Embryonic facial prominence (tissue), 1 donor: ENCODE measurements around the gene MSH5.

ENCODE experiments used
- DNase-seq: peaks from one replicate; pipeline ENCODE4 v3.0.0-alpha.2; 2016; ENCODE audit errors: extremely low spot score

MSH5 gene

DNA sequence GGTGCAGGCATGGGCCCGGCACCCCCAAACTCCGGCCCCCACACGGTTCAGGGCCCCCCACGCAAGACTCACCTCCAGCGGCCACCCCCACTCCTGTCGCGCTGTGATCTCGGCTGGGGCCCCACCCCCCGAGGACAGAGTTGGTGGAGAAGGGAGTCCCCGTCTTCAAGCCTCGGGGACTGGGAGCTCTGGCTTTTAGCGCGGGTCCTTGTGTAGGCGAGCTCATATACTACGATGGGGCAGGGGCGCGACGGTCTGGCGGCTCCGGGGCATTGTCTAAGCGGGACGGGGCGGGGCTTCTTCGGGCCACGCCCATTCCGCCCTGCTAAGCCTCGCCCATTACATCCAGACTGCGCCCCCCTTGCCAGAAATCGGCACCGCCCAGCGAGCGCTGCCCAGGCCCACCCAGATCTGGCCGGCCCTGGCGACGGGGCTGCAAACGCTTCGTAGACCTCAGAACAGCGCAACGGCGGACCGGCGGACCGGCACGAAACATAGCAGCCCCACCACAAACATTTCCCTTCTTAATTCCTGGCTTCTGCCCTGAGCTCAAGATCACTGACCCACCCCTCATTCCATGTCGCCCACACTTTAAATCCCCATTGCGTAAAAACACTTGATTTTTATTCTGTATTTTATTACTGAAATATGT, 9.7 kb upstream of the MSH5 start:
- DNase-seq = peak; percentile 79

DNA sequence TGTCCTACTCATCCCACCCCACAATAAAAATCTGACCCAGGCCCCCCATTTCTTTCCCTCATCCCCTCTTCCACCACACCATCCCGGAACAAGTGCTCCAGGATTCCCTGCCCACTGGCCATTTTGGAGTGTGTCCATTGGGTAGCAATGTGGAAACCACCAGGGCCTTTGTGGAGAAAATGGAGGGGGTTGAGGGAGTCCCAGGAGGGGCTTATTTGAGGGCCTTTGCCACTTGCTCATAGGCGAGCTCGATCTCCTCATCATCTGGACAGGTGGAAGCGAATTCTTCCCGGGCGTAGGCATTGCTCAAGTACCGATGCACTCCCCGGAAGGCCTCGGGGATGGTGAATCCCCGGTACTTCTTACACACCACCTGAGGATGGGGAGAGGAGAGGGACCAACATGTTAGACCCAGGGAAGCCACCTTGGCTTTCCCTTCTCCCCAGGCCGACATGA, 9.1 kb upstream of the MSH5 start:
- no peak for DNase-seq

DNA sequence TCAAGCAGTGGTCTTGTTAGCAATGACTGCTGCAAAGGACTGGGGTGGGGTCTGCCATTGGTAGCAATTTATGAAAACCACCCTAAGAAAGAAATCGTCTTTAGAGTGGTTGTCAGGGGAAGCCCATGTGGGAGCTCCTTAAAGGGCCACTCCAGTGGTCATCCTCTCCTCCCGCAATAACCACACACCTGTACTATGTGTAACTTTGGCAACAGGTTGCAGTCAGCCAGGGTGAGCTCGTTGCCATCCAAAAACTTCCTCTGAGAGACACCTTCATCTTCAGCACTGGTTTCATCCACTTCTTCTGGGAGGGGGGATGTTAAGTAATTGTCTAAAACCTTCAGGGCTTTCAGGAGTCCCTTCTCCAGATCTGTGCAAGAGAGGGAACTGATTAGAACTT, 7.8 kb upstream of the MSH5 start:
- DNase-seq = no peak

DNA sequence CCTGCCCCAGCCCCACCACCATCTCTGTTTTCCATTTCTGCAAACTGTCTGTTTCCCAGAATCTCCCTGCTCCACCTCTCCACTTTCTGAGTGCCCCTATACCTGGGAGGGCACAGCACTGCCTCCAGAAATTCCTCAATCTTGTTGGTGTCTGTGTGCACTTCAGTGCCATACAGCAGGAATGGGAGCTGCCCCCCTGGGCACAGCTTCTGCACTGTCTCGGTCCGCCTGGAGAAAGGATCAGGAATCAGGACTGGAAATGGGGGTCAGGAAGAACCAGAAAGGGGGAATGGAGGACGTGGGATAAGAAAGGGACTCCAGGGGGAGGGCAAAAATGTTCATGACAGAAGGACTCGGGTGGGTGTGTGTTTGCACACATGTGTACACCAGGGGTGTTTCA, 6.1 kb upstream of the MSH5 start:
- DNase-seq = no peak

DNA sequence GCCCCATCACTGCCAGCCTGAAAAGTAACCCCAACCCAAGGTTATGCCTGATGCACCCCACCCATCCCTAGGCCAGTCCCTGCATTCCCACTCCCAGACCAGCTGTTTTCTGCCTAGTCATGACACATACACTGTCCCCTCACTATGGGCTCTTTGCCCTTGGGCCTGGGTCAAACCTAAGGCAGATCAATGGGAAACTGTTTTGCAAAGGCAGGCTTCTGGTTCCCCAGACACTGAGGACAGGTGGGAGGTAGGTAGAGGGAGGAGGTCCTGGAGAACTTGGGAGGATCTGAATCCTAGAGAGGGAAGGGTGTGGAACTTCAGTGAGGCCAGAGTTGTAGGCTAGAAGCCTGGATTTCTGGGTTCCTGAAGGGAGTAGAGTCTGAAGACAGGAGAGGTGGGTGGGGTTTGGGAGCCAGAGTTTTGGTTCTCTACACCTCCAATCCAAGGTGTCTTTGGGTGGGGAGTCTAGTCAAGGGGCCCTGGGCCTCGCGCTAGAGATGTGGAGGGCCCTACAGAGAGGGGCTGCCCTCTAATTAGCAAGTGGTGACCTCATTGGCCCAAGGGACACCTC, 5.5 kb upstream of the MSH5 start:
- DNase-seq = no peak

DNA sequence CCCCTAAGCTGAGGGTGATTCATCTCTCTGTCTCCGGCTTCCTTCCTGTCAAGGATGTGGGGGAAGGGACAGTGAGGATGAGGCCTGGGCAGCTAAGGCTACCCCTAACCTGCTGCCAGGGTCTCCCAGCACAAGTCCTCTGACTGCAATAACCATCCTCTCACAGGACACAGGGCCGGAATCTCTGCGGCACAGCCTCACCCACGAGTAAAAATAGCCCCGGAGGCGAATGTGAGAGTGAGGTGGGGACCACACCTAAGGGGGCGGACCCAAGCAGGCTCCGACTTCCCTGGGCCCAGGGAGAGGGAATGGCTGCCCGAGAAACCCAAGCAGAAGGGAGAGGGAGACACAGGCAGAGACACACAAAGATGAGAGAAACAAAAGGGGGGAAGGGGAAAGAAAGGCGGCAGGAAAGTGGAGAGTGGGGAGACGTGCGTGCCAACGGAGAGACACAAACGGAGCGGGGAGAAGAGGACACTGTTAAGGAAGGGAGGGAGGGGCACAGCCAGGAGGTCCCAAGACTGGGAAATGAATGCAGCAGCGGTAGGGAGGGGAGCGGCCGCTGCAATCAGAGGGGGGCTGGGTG, 4.9 kb upstream of the MSH5 start:
- no peak for DNase-seq

DNA sequence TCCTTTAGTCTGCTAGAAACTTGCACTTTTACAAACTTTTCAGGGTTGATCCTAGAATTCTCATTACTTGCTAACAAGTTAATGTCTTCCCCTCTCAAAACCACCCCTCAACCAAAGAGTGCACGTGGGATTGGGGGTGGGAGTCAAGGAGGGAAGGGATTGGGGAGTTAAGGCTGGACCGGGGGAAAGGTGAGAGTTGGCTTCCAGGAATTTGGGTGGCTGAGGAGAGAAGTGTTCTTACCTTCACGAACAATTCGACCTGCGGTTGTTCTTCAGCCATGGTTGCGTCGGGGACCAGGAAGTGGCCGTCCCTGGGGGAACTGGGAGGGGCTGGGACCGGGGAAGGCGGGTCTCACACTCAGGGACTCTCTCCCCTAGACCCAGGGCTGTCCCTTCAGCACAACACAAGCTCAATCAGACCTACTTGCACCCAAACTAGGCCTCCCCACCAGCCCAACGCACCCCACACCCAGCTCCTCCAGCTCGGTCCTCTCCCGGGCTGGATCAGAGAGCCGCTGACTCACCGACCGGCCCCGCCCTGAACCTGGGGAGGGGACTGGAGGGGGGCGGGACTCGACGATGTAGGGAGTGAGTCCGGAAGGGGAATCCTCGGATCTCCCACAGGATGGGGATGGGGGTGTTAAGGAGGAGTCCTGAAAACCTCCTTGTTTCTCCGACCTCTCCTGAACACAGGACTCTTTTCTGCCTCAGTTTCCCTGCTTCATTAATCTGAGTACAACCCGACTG, 3.6 kb upstream of the MSH5 start, which contains the start of gene CLIC1:
Gene CLIC1, minus strand, starts transcription at position 510 of the 747 bp plus-strand sequence. Its CDS starts 230 bp downstream, at position 280.
- DNase-seq = peak; percentile 78

DNA sequence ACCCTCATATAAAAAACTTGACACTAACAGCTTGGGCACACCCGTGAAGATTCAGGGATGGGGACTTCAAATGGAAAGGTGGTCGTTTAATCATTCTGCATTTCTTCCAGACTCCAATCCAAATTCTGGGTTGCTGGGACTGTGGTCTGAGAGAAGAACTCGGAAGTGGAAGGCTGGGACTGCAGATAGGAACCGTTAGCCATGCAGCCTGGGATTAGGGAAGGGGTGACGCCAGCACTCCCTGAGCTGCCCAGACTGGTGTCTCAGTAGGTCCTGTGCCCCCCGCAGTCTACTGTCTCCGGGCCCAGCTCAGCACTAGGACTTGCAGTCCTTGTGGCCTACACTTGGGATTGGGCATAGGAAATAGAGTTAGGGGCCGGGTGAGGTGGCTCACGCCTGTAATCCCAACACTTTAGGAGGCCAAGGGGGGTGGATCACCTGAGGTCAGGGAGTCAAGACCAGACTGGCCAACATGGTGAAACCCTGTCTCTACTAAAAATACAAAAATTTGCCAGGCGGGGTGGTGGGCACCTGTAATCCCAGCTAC, 3.0 kb upstream of the MSH5 start:
- no peak for DNase-seq

DNA sequence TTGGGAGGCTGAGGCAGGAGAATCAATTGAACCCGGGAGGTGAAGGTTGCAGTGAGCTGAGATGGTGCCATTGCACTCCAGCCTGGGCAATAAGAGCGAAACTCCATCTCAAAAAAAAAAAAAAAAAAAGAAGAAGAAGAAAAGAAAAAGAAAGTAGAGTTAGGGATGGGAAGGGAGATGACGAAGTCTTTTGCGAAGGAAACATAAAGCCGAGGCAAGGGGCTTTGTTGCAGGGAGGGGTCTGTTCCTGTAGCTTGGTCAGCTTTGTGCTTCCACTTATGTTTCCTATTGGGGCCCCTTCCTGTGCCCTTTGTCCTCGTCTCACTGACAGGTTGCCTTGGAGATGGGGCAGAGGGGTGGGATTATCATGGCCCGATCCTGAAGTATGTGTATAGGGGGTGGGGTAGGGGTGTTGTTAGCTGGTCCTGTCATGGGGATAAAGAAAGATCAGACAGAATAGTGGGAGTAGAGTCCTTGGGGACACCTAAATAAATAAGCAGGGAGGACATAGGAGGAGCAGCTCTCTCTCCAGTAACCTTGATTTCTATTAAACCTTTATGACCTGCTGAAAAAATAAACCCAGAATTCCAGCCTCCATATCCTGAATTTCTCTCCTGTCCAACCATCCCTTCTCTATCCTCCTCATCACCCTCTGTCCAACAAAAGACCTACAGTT, 2.4 kb upstream of the MSH5 start:
- DNase-seq = no peak

DNA sequence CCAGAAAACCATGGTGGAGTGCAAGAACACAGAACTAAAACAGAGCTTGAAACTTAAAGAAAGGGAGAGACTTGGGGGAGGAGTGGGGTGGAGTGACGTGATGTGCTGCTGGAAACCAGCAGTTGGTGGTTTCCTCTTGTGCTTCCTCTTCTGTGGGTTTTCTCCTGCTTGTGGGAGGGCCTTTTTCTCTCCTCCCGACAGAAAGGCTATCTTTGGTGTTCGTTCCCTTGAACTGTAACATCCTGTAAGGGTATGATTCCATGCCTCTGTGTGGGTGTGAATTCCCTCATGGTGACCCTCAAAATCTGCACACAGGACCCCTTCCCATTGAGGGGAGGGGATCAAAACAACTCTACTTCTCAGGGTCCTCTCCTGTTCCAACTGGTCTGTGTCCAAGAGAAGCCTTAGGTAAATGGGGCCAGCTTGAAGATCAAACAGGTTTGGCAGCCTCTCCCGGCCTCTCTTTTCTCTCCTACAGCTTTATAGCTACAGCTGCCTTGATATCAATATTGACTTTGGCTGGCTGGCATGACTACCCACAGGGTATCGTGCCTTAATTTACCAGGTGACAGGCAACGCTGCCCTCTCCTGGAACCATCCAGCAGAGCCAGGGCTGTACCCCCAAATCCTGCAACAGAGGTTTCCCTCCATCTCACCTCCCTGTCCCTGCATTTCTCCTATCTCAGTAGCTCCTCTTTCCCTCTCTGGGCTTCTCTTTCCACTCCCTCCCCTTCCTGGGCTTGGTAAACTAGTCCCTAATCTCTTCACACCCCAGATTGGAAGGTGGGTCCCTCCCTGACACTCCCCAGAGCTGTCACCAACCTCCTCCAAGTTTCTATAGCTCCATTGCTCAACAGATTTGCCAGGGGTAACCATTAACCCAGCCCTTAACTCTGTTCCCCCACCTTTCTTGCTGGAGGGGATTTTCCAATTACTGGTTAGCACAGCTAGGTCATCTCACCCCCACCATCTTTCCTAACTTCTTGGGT, 1.5 kb upstream of the MSH5 start:
- DNase-seq = peak; percentile 86

DNA sequence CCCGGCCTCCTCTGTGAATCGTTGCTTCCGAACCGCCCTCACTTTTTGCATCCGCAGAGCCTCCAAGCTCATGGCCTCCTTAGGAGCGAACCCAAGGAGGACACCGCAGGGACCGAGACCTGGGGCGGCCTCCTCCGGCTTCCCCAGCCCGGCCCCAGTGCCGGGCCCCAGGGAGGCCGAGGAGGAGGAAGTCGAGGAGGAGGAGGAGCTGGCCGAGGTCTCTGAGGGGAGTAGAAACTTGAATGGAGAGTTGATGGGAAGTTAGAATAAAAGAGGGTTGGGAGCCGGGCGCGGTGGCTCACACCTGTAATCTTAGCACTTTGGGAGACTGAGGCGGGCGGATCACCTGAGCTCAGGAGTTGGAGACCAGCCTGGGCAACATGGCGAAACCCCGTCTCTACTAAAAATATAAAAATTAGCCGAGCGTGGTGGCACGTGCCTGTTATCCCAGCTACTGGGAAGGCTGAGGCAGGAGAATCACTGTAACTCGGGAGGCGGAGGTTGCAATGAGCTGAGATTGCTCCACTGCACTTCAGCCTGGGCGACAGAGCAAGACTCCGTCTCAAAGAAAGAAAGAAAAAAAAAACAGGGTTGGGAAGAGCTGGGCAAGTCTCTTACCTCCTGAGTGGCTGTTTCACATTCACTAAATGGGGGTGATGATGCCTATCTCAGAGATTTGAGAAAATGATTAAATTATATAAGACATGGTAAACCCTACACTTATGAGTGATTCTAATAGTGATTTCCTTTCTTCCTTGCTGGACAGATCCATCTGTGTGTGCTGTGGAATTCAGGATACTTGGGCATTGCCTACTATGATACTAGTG, 805 bp downstream of the MSH5 start:
- no peak for DNase-seq

DNA sequence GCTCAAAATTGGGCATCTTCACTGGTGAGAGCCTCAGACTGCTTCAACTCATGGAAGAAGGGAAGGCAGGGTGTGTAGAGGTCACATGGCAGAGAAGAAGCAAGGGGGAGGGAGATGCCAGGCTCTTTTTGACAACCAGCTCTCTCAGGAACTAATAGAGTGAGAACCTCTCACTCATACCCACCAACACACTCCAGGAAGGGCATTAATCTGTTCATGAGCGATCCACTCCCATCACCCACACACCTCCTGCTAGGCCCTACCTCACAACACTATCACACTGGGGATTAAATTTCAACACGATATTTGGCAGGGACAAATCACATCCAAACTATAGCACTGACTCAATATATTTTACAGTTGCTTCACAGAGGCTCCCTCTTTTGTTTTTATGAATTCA, 2.0 kb downstream of the MSH5 start:
- no peak for DNase-seq

DNA sequence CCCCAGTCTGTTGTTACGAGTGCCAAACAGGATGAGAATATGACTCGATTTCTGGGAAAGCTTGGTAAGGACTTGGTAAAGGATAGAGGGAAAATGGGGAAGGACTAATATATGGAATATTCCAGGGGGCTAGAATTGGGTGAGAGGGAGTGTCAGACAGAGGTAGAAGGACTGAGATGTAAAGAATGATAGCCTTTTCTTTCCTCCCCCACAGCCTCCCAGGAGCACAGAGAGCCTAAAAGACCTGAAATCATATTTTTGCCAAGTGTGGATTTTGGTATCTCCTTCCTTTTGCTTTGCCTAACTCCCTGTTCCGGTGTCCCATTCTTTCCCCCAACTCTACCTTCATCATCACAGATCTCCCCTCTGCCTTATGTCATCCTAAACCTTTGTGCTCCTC, 3.1 kb downstream of the MSH5 start:
- no peak for DNase-seq

DNA sequence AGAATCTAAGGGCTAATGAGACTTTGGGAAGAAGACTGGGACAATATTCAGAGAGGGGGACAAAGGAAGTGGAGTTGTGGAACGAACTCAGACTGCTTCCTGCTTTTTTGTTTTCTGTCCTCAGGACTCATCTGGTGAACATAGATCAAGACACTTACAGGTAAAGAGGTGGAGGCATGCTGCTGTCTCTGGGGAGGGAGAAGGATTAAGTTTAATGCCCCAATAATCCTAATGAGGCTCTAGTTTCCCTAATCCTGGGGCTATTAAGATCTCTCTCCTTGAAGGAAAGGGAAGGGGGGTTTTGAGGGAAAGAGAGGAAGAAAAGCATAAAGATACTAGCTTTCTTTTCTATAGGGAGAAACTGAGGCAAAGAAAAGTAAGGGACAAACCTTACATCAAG, 4.6 kb downstream of the MSH5 start:
- no peak for DNase-seq

DNA sequence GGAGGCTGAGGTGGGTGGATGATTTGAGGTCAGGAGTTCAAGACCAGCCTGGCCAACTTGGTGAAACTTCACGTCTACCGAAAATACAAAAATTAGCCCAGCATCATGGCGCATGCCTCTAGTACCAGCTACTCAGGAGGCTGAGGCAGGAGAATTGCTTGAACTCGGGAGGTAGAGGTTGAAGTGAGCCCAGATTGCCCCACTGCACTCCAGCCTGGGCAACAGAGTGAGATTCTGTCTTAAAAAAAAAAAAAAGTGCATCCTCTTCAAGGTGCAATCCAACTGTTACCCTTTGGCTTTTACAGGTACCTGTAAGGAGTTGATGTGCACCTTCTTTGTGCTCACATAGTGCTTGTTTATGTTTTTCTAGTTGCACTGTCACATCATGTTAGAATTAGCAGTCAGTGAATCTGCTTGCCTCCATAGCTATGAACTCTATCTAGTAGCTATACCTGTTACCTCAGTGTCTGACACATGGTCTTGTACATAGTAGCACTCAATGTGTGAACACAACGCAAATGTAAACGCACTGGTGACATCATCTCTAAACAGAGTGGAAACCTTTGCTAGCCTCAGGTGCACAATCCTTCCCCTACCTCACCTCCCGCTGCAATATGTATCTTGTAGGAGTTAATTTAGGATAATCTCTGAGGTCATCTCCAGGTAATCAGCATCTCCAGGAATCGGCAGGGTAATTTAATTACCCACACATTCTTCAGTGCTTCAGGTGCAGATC, 9.7 kb downstream of the MSH5 start:
- DNase-seq = no peak

DNA sequence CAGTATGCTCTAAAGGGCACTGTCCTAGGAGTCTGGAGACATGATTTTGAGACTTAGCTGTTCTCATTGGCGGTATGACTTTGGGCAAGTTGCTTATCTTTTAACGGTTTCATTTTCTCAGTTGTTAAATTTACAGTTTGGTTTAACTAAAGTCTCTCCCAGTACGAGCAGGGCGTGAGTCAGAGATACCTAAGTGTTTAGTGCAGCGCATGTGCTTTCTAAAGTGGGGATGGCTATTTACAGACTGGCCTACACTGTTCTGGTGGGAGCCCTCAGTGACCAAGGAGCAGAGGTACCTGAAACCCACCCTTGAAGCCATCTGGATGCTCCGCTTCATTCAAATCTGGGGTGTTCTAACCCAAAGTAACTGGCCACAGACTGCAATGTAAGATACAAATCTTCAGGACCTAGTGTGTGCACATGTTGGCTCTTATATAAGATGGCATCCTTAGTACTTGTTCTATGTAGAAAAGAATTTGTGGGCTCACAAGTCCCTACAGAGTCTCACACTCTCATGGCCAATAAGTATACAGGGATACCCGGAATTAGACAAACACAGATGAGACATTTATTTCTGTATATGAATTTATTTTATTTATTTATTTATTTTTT, 10.7 kb downstream of the MSH5 start:
- no peak for DNase-seq

DNA sequence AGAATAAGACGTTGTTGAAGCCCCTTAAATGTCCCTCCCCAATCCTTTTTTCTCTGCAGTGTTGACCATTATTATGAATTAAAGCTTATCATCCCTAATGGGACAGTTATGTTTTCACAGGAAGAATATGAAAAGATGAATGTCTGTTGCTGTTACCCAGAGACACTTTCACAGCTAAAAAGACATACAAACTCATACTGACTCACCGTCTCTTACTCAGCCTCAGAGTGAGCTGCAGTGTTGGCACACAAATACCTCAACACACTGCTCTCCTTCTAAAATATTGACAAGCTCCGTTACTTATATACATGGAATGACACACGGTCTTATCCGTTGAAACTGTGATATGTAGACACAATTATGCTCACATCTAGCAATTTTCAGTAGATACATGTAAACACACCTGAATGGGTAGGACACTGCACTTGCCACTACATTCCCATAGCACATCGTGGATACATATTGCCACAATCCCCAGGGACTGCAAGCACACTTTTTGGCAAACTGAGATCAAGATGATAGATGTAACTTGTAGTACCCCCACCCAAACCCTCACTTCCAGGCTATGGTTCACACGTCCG, 13.0 kb downstream of the MSH5 start:
- no peak for DNase-seq

DNA sequence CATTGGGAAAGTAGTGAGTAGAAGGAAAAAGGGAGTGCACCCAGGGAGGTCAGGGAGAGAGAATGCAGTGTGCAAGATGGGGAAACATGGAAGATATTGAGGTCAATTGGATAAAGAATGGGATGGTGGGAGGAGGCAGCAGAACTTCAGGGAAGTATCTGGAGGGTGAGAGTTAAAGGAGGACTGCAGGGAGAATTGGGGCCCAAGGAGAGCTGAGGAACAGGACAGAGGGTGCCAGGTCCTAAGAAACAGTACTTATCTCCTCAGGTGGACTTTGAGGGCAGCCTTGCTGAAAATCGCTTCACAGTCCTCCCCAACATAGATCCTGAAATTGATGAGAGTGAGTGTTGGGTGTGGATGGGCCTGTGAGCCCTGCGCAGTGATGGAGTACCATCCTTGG, 18.5 kb downstream of the MSH5 start:
- no peak for DNase-seq
